DMS153 treated with DMSO at 0.1 percent for 48 hours (cell line): ENCODE measurements around the gene CLDN10.
"Not testable (repeated sequence)": the region's sequence is repeated elsewhere in the genome, so short reads cannot be mapped to it uniquely, and the experiment has no call there.

Experiments
- DNase-seq: peaks from one replicate; lab custom pipeline; 2025; ENCODE audit not compliant: unreplicated experiment; lab: John Stamatoyannopoulos, UW

CLDN10 gene

DNA sequence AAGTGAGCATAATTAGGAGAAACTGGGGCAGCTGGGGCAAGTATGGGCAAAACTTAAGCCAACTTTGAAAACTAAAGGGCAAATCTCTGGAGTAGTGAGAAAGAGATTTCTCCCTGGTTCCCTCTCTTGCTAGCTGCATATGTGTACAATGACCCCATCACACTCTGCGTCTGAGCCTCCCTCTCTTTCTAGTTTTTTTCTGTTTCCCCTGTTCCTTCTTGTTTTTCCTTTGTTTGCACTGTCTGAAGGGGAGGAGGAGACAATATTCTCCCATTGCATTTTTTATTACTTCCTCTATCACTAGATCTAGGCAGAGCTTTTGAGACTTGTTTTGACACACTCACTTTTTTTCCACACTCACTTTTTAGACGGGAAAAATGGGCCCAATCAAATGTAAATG is 11.2 kb upstream of the CLDN10 start:
- DNase-seq, result no peak

- DNase-seq, result no peak
Measured at GRCh38 chr13:95541911-95542474, 10.5 kb upstream of the CLDN10 start.

- DNase-seq, result no peak
Measured at GRCh38 chr13:95544293-95544692, 8.2 kb upstream of the CLDN10 start.

GRCh38 chr13:95546919-95547318 is 5.6 kb upstream of the CLDN10 start:
- DNase-seq, result no peak

GRCh38 chr13:95547531-95548167 is 4.9 kb upstream of the CLDN10 start:
- DNase-seq, result no peak

- no peak for DNase-seq
Measured at GRCh38 chr13:95552208-95552538, 347 bp upstream of the CLDN10 start.

GRCh38 chr13:95553581-95554385 is 1.3 kb downstream of the CLDN10 start:
- peak; percentile 31 for DNase-seq

GRCh38 chr13:95557013-95557412 is 4.5 kb downstream of the CLDN10 start:
- no peak for DNase-seq

DNA sequence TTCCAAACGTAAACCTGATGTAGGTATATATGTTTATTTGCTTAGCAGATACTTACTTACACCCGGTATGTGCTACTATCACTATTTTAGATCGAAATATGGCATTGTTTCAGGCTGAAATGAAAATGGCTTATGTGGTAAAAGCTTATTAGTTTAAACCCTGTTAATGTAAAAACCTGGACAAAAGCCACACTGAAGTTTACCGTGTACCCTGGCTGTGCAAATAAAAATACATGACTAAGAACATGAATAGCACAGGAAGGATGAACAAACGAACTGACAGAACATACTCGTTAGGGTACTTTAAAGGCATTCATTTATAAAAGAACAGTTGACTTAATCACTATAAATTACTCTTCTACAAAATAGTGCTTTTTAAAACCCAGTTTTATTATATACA is 6.6 kb downstream of the CLDN10 start:
- DNase-seq, result peak; percentile 21

DNA sequence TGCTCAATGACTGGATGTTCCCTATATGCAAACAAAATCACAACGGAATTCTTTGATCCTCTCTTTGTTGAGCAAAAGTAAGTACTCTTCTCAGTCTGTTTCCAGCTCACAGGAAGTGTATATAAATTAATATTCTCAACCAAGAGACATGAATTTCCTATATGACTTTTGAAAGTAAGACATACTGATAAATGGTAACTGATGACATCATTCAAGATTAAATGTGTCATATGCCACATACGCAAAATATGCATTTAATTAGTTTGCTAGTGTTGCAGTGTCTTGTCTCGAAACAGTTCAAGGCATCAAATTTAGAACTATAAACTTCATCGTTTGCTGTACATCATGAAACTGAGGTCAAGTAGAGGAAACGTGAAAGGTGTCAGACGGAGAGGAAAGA is 7.9 kb downstream of the CLDN10 start:
- DNase-seq, result no peak

DNA sequence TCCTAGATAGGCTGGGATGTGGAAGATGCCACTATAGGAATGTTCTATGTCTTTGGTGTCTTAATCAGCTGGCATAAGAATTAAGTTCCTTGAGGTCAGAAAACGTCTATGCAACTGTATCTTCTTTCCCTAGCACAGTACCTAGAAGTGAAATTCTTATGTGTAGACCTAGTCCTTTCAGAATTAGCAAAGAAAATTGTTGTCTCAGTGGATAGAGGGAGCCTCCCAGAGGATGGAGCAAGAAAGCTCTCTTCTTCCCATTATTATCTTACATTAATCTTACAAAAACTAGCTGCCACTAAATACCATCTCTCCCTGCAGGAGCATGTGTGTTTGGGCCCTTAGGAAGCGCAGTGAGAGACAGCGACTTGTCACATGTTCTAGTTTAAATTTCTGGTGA is 11.6 kb downstream of the CLDN10 start:
- DNase-seq, result no peak

GRCh38 chr13:95564733-95565291 is 12.3 kb downstream of the CLDN10 start:
- no peak for DNase-seq

- DNase-seq, result not testable (repeated sequence)
Measured at GRCh38 chr13:95565758-95566157, 13.2 kb downstream of the CLDN10 start.

DNA sequence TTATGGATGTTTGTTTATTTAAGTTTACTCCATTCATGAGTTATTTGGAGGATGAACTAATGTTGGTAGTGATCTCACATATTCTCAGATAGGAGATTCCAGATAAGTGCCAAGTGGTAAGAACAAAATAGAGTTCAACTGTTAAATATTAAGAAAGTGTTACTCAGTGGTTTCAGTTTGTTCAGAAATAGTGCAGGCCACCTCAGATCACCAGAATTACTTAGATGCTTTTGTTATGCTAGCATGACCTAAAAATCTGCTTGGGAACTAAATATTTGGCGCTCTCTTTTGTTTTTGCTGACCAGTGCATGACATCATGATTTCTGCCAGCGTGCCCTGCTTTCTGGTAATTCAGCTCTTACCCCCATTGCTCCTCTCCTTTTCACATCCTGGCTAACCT is 15.6 kb downstream of the CLDN10 start:
- no peak for DNase-seq

GRCh38 chr13:95570016-95570415 is 17.5 kb downstream of the CLDN10 start:
- DNase-seq, result no peak

DNA sequence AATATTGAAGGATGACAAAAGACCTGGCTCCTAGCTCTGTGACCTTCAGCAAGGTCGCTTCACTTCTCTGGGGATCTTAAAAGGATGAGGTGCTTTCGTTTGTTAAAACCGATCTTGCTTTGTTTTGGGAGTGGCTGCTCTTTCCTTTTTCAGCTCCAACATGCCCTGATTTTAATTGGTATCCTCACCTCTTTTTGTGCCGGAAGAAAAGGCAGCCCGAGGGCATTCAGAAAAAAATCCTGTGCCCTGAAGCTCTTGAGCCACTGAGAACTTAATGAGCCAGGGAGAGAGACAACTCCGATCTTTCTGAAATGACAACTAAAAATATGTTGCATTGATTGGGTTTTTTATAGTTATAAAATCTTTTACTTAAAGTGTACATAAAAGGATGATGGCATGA is 19.4 kb downstream of the CLDN10 start:
- no peak for DNase-seq

DNA sequence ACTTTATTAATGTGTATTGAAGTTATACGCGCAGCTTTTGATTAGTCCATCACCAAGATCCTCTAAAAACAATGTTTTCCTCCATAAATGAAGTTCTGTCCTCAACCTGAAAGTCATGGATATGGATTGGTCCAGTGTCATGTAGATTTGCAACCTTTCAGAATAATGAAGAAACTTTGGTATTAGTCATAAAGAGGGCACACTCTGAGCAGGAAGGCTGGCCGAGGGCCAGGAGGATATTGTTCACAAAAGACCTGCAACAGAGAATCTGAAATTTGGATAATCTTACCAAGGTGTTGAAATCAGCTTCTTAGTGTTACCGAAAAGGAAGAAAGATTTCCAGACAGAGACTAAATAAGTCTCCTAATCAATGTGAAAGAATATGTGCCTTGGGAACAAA is 20.7 kb downstream of the CLDN10 start:
- no peak for DNase-seq

GRCh38 chr13:95579303-95579702 is 26.8 kb downstream of the CLDN10 start:
- no peak for DNase-seq

GRCh38 chr13:95585867-95586266 is 33.3 kb downstream of the CLDN10 start:
- no peak for DNase-seq

DNA sequence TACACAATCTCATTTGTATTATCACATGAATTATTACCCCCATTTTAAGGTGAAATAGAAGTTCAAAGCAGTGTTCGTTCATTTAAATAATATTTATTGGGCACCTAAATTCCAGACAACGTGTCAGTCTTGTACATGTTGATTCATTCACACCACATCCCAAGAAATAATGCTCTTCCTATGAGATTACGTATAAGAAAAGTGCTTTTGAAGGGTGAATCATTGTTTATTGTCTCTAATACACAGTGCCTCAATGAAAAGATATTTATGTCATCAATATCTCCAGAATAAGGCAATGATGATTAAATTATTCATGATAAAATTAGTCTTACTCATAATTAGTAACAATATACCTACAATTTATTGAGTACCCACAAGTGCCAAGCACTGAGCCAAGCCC is 35.6 kb downstream of the CLDN10 start:
- DNase-seq, result no peak

GRCh38 chr13:95588721-95589120 is 36.2 kb downstream of the CLDN10 start:
- no peak for DNase-seq

GRCh38 chr13:95593462-95593861 is 40.9 kb downstream of the CLDN10 start:
- no peak for DNase-seq
